ENCODE data around the gene TAX1BP1. TPM values are rescaled to one million over a fixed set of nuclear protein-coding genes. Genes with fewer than 3 reads are reported as not detected.

The TAX1BP1 gene
- total RNA-seq, 4 donors from 2014 or later, result 64.4 to 109 (median 83.0) TPM

DNA sequence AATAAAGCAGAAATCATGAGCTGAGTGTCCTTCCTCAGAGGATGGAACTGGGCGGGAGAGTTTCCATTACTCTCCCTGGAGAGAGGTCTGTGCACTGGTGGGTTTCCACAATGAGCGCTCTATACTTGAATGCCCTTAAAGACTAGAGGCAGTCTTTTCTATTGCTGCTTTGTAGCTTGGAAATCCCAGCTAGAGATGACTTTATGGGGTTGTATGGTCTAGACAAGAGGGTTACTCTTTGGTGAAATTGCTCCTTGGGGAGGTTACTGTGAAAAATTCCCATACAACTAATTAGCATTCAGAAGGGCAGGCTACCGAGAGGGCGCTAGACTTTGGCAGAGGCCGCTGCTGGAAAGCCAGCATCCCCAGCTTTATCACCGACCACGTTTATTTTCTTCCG, 136.8 kb downstream of the TAX1BP1 start:
- no peaks in the 10 kb centered on the region for H3K27me3 ChIP-seq
- H3K4me3 ChIP-seq, result no peak overlapping the region
- H3K4me1 ChIP-seq, result peaks cover 0 to 14% (median 0%) of the 10 kb centered on the region in 4 donors
- DNase-seq, result no peak
- TF ChIP-seq CTCF (IDR thresholded peaks at IDR 0.05), result no peak
- H3K9me3 ChIP-seq, result no peaks in the 10 kb centered on the region
- no peaks in the 10 kb centered on the region for H3K36me3 ChIP-seq
- no peak overlapping the region for H3K27ac ChIP-seq

Other genes with a start within 250 kb of the TAX1BP1 start
- 10 to 100 TPM; 31.3 to 39.6 (median 33.7) TPM for gene HIBADH, start 77.3 kb upstream of the TAX1BP1 start, total RNA-seq